Right ventricle myocardium superior (tissue), 1 donor: ENCODE measurements around the gene LEMD2. TPM values are rescaled to one million over a fixed set of nuclear protein-coding genes. Genes with fewer than 3 reads are reported as not detected.
A peak's percentile ranks its signal among the peaks of the same experiment; 100 is the strongest.

Experiments
- ATAC-seq: fragments of 200-7000 bp; cut with Tn5 transposase; one replicate; pipeline ENCODE4 v1.9.1; 2020; ENCODE audit warnings: mild to moderate bottlenecking; ENCODE audit not compliant: poor library complexity
- DNase-seq: peaks from one replicate; pipeline ENCODE4 v3.0.0-alpha.2; 2020
- intact Hi-C: fragments of 100-400 bp; cut with DNase I; formaldehyde crosslinking; loops from one replicate; pipeline ENCODE4 v1.11.2; 2022
- total RNA-seq: library from RNA; stranded (reverse); fragmentation: NEBNext Ultra II Directional; extraction: Animal tissue kit (Norgen Biotek cat#: 25700); gene quantifications from one replicate; pipeline ENCODE4 v1.2.1, GENCODE V29; 2021
- donor health status: DM: no; HTN: yes; CAD: no; lungs with severe emphysema.

The LEMD2 gene
- total RNA-seq, 1 donor from 2014 or later: 19.1 TPM

DNA sequence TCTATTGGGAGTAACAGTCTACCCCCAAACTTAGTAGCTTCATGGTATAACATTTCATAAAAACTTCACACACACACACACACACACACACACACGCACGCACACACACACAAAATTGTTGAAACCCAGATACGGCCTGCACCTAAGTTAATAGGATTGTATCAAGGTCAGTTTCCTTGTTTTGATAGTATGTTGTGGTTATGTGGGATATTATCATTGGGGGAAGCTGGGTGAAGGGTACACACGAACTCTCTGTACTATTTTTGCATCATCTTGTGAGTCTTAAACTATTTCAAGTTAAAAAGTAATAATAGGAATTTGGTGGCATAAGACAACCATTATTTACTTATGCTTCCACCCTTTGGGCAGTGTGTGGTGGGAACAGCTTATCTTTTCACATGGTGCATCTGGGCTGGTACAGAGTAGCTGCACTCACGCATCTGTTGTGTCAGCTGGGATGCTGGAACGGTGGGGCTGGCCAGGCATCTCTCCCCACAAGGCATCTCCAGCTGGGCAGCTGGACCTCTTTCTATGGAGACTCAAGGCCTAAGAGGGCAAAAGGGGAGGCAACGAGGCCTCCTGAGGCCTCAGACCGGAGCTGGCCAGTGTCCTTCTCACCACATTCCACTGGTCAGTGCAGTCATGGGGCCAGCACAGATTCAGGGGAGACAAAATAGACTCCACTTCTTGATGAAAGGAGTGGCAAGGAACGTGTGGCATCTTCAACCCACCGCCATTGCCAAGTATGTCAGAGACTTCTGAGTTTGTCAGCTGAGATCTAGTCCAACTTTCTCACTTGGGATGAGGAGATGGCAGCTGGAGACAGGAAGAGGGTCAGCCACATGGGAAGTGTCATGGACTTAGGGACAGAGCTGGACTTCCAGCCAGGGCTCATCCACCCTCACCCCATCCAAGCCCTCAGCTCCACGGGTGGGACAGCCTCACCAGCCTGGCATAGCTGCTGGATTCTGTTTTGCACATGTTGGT lies 21.7 kb downstream of the LEMD2 start:
- ATAC-seq: no peak
- intact Hi-C loops: loop anchor here (5.0 kb wide), 1 partner anchor 180 kb away; no protein-coding TSS in a partner anchor
- no peak for DNase-seq

- intact Hi-C loops: loop anchor here (5.0 kb wide), 1 partner anchor 178 kb away; no protein-coding TSS in a partner anchor
- no peak for DNase-seq
These were observed 23.6 kb downstream of the LEMD2 start for GRCh38 chr6:33765368-33765767.

DNA sequence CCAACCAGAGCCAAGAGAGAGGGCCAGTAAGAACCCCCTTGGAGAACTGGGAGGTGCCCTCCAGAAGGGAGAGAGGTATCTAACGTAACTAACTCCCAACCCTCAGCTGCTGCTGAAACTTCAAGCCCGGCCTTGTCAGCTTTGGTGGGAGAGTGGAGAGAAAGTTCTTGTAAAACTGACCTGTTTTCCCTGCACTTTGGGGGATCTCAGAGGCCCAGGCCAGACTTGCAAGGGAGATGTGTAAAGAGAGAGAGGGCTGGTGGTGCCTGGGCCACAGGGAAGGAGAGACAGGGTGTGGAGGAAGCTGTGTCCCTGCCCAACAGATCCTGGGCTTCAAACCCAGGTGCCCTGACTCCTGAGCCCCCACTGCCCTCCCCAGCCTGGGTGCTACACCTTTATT lies 24.9 kb downstream of the LEMD2 start:
- intact Hi-C loops: loop anchor here (5.0 kb wide), 1 partner anchor 52 kb away; the partner anchor contains the start of gene UQCC2
- DNase-seq (no peak), ATAC-seq (no peak)

More at GRCh38 chr6:33765368-33765767, 23.6 kb downstream of the LEMD2 start:
- ATAC-seq: no peak

DNA sequence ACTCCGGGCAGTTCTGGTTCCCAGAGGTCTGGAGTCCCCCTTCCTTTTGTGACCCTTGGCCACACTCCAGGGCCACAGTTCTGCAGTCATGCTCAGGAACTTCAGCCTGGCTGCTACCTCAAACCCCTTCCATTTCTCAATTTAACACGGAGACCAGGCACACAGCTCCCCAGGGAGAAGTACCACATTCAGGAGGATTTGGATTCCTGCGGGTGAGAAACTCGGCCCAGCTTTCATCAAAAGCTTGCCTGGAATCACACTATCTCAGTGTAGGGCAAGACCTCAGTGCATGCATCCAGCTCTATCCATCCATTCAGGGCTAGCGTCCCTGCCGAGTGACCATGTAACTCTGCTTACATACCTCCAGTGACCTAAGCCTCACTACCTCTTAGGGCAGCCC lies 25.4 kb downstream of the LEMD2 start:
- ATAC-seq (no peak), DNase-seq (no peak)
- intact Hi-C loops: loop anchor here (5.0 kb wide), 1 partner anchor 51 kb away; the partner anchor contains the start of gene UQCC2

GRCh38 chr6:33762713-33763112 lies 26.2 kb downstream of the LEMD2 start:
- DNase-seq: no peak
- intact Hi-C loops: loop anchor here (5.0 kb wide), 1 partner anchor 50 kb away; the partner anchor contains the start of gene UQCC2
- ATAC-seq: no peak

- ATAC-seq: peak; percentile 95
- peak; percentile 90 for DNase-seq
- intact Hi-C loops: loop anchor here (5.0 kb wide), 1 partner anchor 50 kb away; the partner anchor contains the start of gene UQCC2
These were observed 26.9 kb downstream of the LEMD2 start for GRCh38 chr6:33761922-33762629.

DNA sequence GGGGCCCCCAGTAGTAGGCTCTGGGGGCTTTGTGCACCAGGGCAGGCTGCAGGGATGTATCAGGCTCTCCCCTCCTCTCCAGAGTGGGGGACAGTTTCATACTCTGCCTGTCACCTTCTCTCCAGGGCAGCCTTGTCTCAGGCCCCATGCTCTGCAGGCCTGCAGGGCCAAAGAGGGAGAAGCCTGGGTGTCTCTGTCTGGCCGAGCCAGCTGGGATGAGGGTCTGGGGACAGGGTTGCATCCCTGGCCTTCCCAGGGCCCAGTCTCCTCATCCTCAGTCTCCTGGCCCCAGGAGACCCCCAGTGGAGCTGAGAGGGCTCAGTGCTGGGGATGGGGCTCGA lies 27.4 kb downstream of the LEMD2 start:
- ATAC-seq (peak; percentile 11), DNase-seq (no peak)
- intact Hi-C loops: loop anchor here (5.0 kb wide), 1 partner anchor 49 kb away; the partner anchor contains the start of gene UQCC2

- DNase-seq: no peak
- intact Hi-C loops: loop anchor here (5.0 kb wide), 1 partner anchor 48 kb away; the partner anchor contains the start of gene UQCC2
- ATAC-seq: no peak
These were observed 28.9 kb downstream of the LEMD2 start for GRCh38 chr6:33759887-33760629.

GRCh38 chr6:33758815-33759216 lies 30.1 kb downstream of the LEMD2 start:
- DNase-seq: no peak
- intact Hi-C loops: no loop called here

DNA sequence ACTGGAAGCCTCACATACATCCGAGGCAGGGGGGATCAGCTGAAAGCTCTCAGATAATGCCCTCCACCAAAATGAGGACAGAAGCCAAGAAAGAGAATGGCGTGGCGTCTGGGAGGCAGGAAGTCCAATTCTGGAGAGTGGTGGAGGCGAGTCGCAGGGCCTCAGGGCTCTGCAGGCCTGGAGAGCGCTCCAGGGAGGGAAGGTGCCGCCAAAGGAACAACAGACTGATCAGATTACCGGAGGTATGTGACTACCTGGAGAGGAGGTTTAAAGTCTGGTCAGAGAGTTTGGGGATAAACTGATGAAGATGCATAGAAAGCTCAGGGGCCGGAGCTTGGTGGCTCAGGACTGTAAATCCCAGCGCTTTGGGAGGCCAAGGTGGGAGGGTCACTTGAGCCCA lies 31.0 kb downstream of the LEMD2 start:
- no peak for DNase-seq
- intact Hi-C loops: no loop called here
- no peak for ATAC-seq

More at GRCh38 chr6:33758815-33759216, 30.1 kb downstream of the LEMD2 start:
- ATAC-seq: no peak

- intact Hi-C loops: no loop called here
- DNase-seq: no peak
- no peak for ATAC-seq
These were observed 31.8 kb downstream of the LEMD2 start for GRCh38 chr6:33757113-33757512.

DNA sequence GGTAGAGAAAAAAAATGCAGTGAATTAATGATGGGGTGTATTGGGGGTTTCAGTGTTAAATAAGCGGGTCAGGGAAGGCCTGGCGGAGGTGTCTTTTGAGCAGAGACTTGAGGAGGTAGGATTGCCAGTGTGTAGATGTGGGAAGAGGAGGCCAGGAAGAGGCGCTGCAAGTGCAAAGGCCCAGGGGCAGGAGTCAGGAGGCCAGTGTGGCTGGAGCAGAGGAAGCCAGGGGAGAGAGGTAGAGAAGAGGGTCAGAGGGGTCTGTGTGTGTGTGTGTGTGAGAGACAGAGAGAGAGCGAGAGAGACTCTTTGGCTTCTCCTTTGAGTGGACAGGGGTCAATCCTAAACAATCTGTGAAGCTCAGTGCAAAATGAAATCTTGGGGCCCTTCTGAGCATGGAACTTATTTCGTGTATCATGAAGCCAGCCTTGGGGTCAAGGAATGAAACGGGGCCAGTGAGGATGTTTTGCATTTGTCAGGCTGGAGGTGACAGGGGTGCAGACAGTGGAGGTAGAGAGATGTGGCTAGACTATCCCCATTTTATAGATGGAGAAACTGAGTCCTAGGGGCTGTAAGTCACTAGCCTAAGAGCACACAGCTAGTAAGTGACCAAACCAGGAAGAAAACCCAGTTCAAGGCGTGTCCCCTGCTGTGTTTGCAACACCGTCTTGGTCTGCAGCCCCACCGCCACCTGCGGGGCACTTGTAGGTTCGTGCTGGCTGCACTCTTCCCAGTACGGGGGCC lies 32.5 kb downstream of the LEMD2 start:
- ATAC-seq (no peak), DNase-seq (no peak)
- intact Hi-C loops: no loop called here

DNA sequence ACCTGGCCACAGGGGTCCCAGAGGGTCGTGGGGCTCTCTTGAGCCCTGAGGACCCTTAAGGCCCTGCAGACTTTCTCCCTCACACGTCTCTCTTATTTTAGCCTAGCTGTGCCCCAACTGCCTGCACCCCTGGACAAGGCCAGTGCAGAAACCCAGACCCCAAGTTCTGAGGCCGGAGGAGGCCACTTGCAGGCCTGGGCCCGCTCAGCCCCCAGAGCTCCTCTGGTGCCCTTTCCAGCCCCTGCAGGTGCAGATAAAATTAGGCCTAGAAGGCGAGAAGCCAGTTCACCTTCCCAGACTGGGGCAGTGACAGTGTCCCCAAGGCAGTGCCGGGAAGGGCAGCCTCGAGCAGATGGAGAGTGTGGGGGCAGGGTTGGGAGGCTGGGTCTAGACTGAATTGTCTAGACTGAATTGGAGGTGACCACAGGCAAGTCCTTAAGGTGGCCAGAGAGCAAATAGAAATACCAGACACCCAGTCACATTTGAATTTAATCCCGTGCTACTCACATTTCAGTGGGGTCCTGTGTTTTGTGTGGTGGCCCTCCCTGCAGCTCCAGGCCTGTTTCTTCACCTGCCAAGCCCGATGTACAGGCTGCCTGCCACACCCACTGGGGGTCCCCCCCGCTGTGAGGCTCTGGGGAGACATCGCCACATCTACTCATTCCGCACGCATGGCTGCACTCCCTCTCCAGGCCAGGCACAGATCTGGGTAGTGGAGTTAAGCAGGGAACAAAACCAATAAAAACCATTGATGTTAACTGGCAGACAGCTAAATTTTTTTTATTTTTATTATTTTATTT lies 33.7 kb downstream of the LEMD2 start:
- ATAC-seq: no peak

DNA sequence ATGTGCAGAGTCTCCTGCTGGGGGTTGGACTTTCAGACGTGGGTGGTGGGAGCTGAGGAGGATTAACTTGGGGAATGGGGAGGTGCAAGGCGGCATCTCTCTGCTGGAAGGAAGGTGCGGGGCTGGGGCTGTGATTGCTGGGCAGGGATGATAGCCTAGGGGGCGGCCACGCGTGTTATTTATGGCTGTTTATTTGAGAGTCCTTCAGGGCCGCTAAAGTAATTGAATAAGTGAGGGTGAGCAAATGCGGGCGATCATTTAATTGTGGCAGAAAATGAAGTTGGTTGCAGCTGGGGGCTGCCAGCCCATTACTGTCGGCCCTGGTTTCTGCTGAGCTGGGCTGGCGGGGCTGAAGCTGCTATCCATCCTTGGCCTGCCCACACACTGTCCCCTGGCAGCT lies 34.7 kb downstream of the LEMD2 start:
- intact Hi-C loops: no loop called here
- DNase-seq (no peak), ATAC-seq (no peak)

More for the DNA sequence above, 33.7 kb downstream of the LEMD2 start:
- intact Hi-C loops: no loop called here
- DNase-seq: no peak

DNA sequence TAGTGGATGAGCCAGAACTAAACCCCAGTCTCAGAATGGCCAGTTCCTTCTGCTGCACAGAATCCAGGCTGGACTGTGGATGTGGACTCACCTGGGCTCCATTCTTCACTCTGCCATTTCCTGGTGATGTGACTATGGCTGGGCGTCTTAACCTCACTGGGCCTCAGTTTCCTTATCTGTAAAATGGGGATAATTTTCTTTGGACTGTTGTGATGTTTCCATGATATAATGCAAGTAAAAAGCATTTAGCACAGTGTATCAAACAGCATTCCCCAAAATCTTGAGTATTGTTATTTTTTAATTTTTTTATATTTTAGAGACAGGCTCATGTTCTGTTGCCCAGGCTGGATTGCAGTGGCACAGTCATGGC lies 36.3 kb downstream of the LEMD2 start:
- no peak for ATAC-seq
- DNase-seq: no peak
- intact Hi-C loops: no loop called here

DNA sequence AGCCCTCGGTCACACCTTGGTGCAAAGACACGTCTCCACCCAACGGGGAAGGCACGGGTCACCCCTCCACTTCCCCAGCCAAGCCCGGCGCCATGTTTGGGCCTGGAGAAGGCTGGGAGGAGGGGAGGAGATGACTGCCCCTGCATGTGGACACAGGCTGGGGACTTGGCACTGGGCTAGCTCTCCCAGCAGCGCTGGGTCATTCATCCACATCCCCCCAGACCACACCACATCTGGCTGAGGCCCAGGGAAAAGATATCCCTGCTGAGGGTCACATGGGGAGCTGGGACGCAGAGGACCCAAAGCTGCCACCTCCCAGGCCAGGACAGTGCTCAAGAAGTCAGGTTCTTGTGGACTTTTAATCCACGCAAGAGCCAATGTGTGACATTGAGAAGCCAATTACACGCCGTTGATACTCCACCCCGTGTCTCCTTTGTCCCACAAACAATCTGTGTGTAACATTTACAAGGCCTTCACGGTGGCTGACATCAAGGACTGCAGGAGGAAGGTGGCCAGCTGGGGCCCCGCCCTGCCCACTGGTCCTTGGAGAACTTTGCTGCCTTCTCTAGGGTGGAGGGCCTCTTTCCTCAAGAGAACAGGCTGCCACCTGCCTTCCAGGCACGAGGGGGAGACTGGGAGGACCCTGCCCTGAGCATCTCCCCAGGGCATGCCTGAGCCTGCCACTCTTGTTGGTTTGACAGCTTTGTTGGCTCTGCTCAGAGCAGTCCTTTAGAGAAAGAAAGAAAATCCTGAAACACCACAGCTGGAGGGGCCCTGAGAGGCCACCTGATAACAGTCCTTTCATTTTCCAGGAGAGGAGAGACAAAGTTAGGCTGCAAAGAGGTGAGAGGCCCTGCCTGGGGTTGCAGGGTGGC lies 36.9 kb downstream of the LEMD2 start:
- no peak for ATAC-seq
- intact Hi-C loops: no loop called here
- DNase-seq: no peak
